CD4-positive, alpha-beta memory T cell (primary cell): Measurements from ENCODE around the gene SLC25A13. TPM values are rescaled to one million over a fixed set of nuclear protein-coding genes. Genes with fewer than 3 reads are reported as not detected.
A peak's percentile ranks its signal among the peaks of the same experiment; 100 is the strongest.

Experiments
- CTCF ChIA-PET: fragments of 350-600 bp; sonication (Branson Sonifier 250); formaldehyde crosslinking; loops from one replicate; lab custom pipeline; 2021; ENCODE audit warnings: inconsistent platforms; ENCODE audit not compliant: partially characterized antibody; lab: Charles Lee
- POLR2A ChIA-PET: fragments of 350-600 bp; sonication (Branson Sonifier 250); formaldehyde crosslinking; loops from one replicate; lab custom pipeline; 2021; ENCODE audit not compliant: partially characterized antibody; lab: Charles Lee
- DNase-seq, 5 donors: peaks; one replicate each; pipeline versions ENCODE4 v3.0.0 to v3.0.0-alpha.2; 2020 to 2022; ENCODE audit warnings: mixed read lengths in 1 of 5
- H3K27ac ChIP-seq: one replicate; pipeline ENCODE4 v1.7.0; 2013; ENCODE audit warnings: low read depth, low read length
- H3K27me3 ChIP-seq: 2 replicates; pipeline ENCODE4 v1.7.0; 2013; ENCODE audit warnings: mild to moderate bottlenecking, low read length, moderate library complexity; ENCODE audit not compliant: insufficient read depth
- H3K36me3 ChIP-seq: 2 replicates; pipeline ENCODE4 v1.7.0; 2013; ENCODE audit warnings: mild to moderate bottlenecking, low read length, moderate library complexity; ENCODE audit not compliant: insufficient read depth
- H3K4me1 ChIP-seq: 2 replicates; pipeline ENCODE4 v1.7.0; 2013; ENCODE audit warnings: mild to moderate bottlenecking, low read length, moderate library complexity; ENCODE audit not compliant: insufficient read depth
- H3K4me3 ChIP-seq, 2 donors: one replicate each; pipeline ENCODE4 v1.7.0; 2013; ENCODE audit warnings: low read length in 2 of 2, mild to moderate bottlenecking in 1 of 2
- H3K9me3 ChIP-seq, 2 donors: one replicate each; pipeline ENCODE4 v1.7.0; 2013; ENCODE audit warnings: low read length in 2 of 2, control low read depth in 1 of 2; ENCODE audit not compliant: control insufficient read depth in 1 of 2
- H3K27ac Mint-ChIP-seq, 7 donors: one replicate each; pipeline ENCODE4 v1.8.0; 2020 to 2021; ENCODE audit warnings: mixed read lengths in 7 of 7, mild to moderate bottlenecking in 6 of 7, inconsistent platforms in 3 of 7, moderate library complexity in 3 of 7
- H3K27me3 Mint-ChIP-seq, 2 donors: one replicate each; pipeline ENCODE4 v1.8.0; 2020 to 2021; ENCODE audit warnings: mixed read lengths in 2 of 2
- H3K36me3 Mint-ChIP-seq, 2 donors: one replicate each; pipeline ENCODE4 v1.8.0; 2020 to 2021; ENCODE audit warnings: mixed read lengths in 2 of 2, inconsistent platforms in 1 of 2, mild to moderate bottlenecking in 1 of 2
- H3K4me1 Mint-ChIP-seq, 4 donors: one replicate each; pipeline ENCODE4 v1.8.0; 2020 to 2021; ENCODE audit warnings: mixed read lengths in 4 of 4, mild to moderate bottlenecking in 1 of 4
- H3K4me3 Mint-ChIP-seq, 8 donors: one replicate each; pipeline ENCODE4 v1.8.0; 2020 to 2021; ENCODE audit warnings: mixed read lengths in 8 of 8, mild to moderate bottlenecking in 7 of 8, moderate library complexity in 6 of 8, inconsistent platforms in 3 of 8
- H3K9me3 Mint-ChIP-seq, 8 donors: one replicate each; pipeline ENCODE4 v1.8.0; 2020 to 2021; ENCODE audit warnings: mixed read lengths in 8 of 8, mild to moderate bottlenecking in 5 of 8, inconsistent platforms in 3 of 8, moderate library complexity in 1 of 8
- intact Hi-C: fragments of 100-400 bp; cut with micrococcal nuclease; formaldehyde crosslinking; loops from one replicate; pipeline ENCODE4 v1.15.1; 2023
- polyA plus RNA-seq, 2 donors: library from polyadenylated mRNA; unstranded; fragments of 300-500 nt; fragmentation: Illumina TruSeq; gene quantifications; one replicate each; pipeline ENCODE4 v1.2.3, GENCODE V29; 2021
- total RNA-seq, 2 experiments: library from RNA; stranded (reverse); gene quantifications; one replicate each; pipeline ENCODE4 v1.2.3, GENCODE V29; 2021

Gene SLC25A13
- total and polyA plus RNA-seq, 4 experiments from 2014 or later, result 5.2 to 12.2 (median 8.2) TPM

GRCh38 chr7:96224685-96225084, 97.2 kb downstream of the SLC25A13 start:
- H3K4me1 Mint-ChIP-seq, result peaks cover 0 to 12% (median 4%) of the 10 kb centered on the region in 4 donors
- H3K4me3 ChIP-seq, result no peak overlapping the region
- no peaks in the 10 kb centered on the region for H3K9me3 ChIP-seq
- no peaks in the 10 kb centered on the region for H3K4me1 ChIP-seq
- no peaks in the 10 kb centered on the region for H3K9me3 Mint-ChIP-seq
- intact Hi-C loops, result no loop called here
- H3K36me3 Mint-ChIP-seq, result peaks cover 6 to 10% of the 10 kb centered on the region in 2 donors
- H3K4me3 Mint-ChIP-seq, result no peak overlapping the region
- H3K36me3 ChIP-seq, result no peaks in the 10 kb centered on the region
- CTCF ChIA-PET, result no interaction called here
- H3K27me3 Mint-ChIP-seq, result no peaks in the 10 kb centered on the region
- H3K27ac ChIP-seq, result no peak overlapping the region
- POLR2A ChIA-PET, result no interaction called here
- H3K27ac Mint-ChIP-seq, result no peak overlapping the region
- no peak for DNase-seq
- H3K27me3 ChIP-seq, result no peaks in the 10 kb centered on the region

- H3K4me3 Mint-ChIP-seq, result no peak overlapping the region
- peak overlapping the region in 2 of 7 donors; percentile 6 to 82 for H3K27ac Mint-ChIP-seq
- no peak overlapping the region for H3K4me3 ChIP-seq
- peaks cover 2 to 4% of the 10 kb centered on the region in 2 donors for H3K36me3 Mint-ChIP-seq
- POLR2A ChIA-PET, result no interaction called here
- no peak for DNase-seq
- no peaks in the 10 kb centered on the region for H3K27me3 ChIP-seq
- H3K36me3 ChIP-seq, result no peaks in the 10 kb centered on the region
- H3K9me3 ChIP-seq, result no peaks in the 10 kb centered on the region
- H3K4me1 Mint-ChIP-seq, result peaks cover 0 to 12% (median 6%) of the 10 kb centered on the region in 4 donors
- H3K27ac ChIP-seq, result no peak overlapping the region
- CTCF ChIA-PET, result no interaction called here
- intact Hi-C loops, result no loop called here
- H3K9me3 Mint-ChIP-seq, result no peaks in the 10 kb centered on the region
- no peaks in the 10 kb centered on the region for H3K4me1 ChIP-seq
- H3K27me3 Mint-ChIP-seq, result no peaks in the 10 kb centered on the region
Observed at GRCh38 chr7:96224073-96224472, 97.8 kb downstream of the SLC25A13 start.

- Mint-ChIP-seq H3K4me3 (no peak overlapping the region), H3K27ac (no peak overlapping the region), H3K27me3 (no peaks in the 10 kb centered on the region), H3K4me1 (peaks cover 0 to 12% (median 6%) of the 10 kb centered on the region in 4 donors), H3K36me3 (no peaks in the 10 kb centered on the region), H3K9me3 (no peaks in the 10 kb centered on the region)
- no peaks in the 10 kb centered on the region for H3K9me3 ChIP-seq
- intact Hi-C loops, result no loop called here
- no peak for DNase-seq
- no peak overlapping the region for H3K27ac ChIP-seq
- H3K4me3 ChIP-seq, result no peak overlapping the region
- CTCF ChIA-PET, result no interaction called here
- H3K27me3 ChIP-seq, result no peaks in the 10 kb centered on the region
- no peaks in the 10 kb centered on the region for H3K36me3 ChIP-seq
- POLR2A ChIA-PET, result no interaction called here
- no peaks in the 10 kb centered on the region for H3K4me1 ChIP-seq
Observed at GRCh38 chr7:96221888-96222287, 100.0 kb downstream of the SLC25A13 start.

- Histone ChIP-seq H3K27ac (no peak overlapping the region), H3K27me3 (no peaks in the 10 kb centered on the region), H3K9me3 (no peaks in the 10 kb centered on the region), H3K4me3 (no peak overlapping the region), H3K36me3 (no peaks in the 10 kb centered on the region), H3K4me1 (no peaks in the 10 kb centered on the region)
- DNase-seq, result no peak
- H3K36me3 Mint-ChIP-seq, result peaks cover 0 to 6% of the 10 kb centered on the region in 2 donors
- ChIA-PET CTCF (no interaction called here), POLR2A (no interaction called here)
- no peak overlapping the region for H3K27ac Mint-ChIP-seq
- H3K9me3 Mint-ChIP-seq, result peaks cover 0 to 4% (median 1%) of the 10 kb centered on the region in 8 donors
- H3K27me3 Mint-ChIP-seq, result no peaks in the 10 kb centered on the region
- peaks cover 0 to 7% (median 4%) of the 10 kb centered on the region in 4 donors for H3K4me1 Mint-ChIP-seq
- intact Hi-C loops, result no loop called here
- peak overlapping the region in 1 of 8 donors; percentile 4 for H3K4me3 Mint-ChIP-seq
Observed at GRCh38 chr7:96219378-96220130, 102.3 kb downstream of the SLC25A13 start.

DNA sequence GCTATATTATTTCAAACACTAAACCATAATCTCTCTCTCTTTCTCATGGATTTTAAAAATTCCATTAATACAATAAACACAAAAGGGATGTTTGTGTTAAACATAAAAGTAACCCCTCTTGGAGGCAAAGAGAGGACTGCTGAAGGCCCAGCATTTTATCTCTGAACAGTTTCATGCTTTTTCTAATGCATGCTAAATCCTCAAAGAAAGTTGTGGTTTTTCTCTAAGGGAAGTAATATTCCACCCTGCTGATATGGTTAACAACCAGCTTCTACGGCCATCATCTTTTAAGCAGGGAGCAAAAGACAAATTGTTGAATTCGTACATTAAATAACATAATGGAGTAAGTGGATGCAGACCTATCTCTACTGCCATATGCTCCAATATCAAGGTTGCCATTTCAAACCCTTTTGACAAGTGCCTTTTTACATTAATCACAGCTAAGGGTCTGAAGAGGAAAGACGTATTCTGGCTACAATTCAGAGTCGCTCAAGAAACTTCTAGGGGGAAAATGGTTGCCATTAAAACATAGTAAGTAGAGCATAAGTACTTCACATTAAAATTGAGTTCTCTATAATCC, 103.1 kb downstream of the SLC25A13 start:
- Histone ChIP-seq H3K36me3 (no peaks in the 10 kb centered on the region), H3K27ac (no peak overlapping the region), H3K27me3 (no peaks in the 10 kb centered on the region), H3K9me3 (no peaks in the 10 kb centered on the region), H3K4me3 (no peak overlapping the region), H3K4me1 (no peaks in the 10 kb centered on the region)
- Mint-ChIP-seq H3K4me1 (peaks cover 0 to 7% (median 1%) of the 10 kb centered on the region in 4 donors), H3K36me3 (peaks cover 0 to 6% of the 10 kb centered on the region in 2 donors), H3K9me3 (peaks cover 0 to 4% (median 1%) of the 10 kb centered on the region in 8 donors), H3K27me3 (no peaks in the 10 kb centered on the region), H3K4me3 (no peak overlapping the region), H3K27ac (peak overlapping the region in 1 of 7 donors; percentile 7)
- DNase-seq, result no peak
- ChIA-PET POLR2A (no interaction called here), CTCF (no interaction called here)
- intact Hi-C loops, result no loop called here

DNA sequence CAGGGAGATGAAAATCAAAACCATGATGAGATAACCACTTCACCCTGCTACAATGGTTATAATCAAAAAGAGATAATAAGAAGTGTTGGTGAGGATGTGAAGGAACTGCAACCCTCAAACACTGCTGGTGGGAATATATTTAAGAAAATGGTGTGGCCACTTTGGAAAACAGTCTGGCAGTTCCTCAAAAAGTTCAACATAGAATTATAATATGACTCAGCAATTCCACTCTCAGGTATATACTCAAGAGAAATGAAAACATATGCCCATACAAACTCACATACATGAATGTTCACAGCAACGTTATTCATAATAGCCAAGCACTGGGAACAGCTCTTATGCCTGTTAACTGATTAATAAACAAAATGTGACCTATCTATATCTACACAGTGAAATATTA, 104.8 kb downstream of the SLC25A13 start:
- peaks cover 0 to 7% (median under 1%) of the 10 kb centered on the region in 4 donors for H3K4me1 Mint-ChIP-seq
- DNase-seq, result no peak
- CTCF ChIA-PET, result no interaction called here
- H3K27ac Mint-ChIP-seq, result no peak overlapping the region
- H3K4me3 Mint-ChIP-seq, result no peak overlapping the region
- Histone ChIP-seq H3K27ac (no peak overlapping the region), H3K36me3 (no peaks in the 10 kb centered on the region), H3K4me1 (no peaks in the 10 kb centered on the region), H3K27me3 (no peaks in the 10 kb centered on the region), H3K4me3 (no peak overlapping the region), H3K9me3 (no peaks in the 10 kb centered on the region)
- POLR2A ChIA-PET, result no interaction called here
- no peaks in the 10 kb centered on the region for H3K27me3 Mint-ChIP-seq
- intact Hi-C loops, result no loop called here
- peaks cover 0 to 6% of the 10 kb centered on the region in 2 donors for H3K36me3 Mint-ChIP-seq
- peaks cover 0 to 4% (median 1%) of the 10 kb centered on the region in 8 donors for H3K9me3 Mint-ChIP-seq

- intact Hi-C loops, result no loop called here
- Mint-ChIP-seq H3K27ac (peak overlapping the region in 1 of 7 donors; percentile 70), H3K9me3 (peaks cover 0 to 4% (median 1%) of the 10 kb centered on the region in 8 donors), H3K4me3 (no peak overlapping the region), H3K27me3 (no peaks in the 10 kb centered on the region), H3K4me1 (peaks cover 0 to 7% (median under 1%) of the 10 kb centered on the region in 4 donors), H3K36me3 (peaks cover 0 to 6% of the 10 kb centered on the region in 2 donors)
- no peak for DNase-seq
- H3K9me3 ChIP-seq, result no peaks in the 10 kb centered on the region
- no peaks in the 10 kb centered on the region for H3K4me1 ChIP-seq
- no peak overlapping the region for H3K4me3 ChIP-seq
- no peaks in the 10 kb centered on the region for H3K36me3 ChIP-seq
- no peaks in the 10 kb centered on the region for H3K27me3 ChIP-seq
- POLR2A ChIA-PET, result no interaction called here
- H3K27ac ChIP-seq, result no peak overlapping the region
- CTCF ChIA-PET, result no interaction called here
Observed at GRCh38 chr7:96216373-96216772, 105.5 kb downstream of the SLC25A13 start.
